Head of caudate nucleus (tissue), 42 donors: Measurements from ENCODE around the gene ARID5B.
"Not testable (repeated sequence)": the region's sequence is repeated elsewhere in the genome, so short reads cannot be mapped to it uniquely, and the experiment has no call there.

ENCODE experiments used
- DNase-seq, 42 donors: peaks; one replicate each; pipeline versions ENCODE4 v3.0.0 to v3.0.0-alpha.2; 2020 to 2021; ENCODE audit warnings: mixed read lengths in 7 of 42
- intact Hi-C: fragments of 100-400 bp; cut with DNase I; formaldehyde crosslinking; loops from one replicate; pipeline ENCODE4 v1.15.0; 2022

ARID5B gene, protein sequence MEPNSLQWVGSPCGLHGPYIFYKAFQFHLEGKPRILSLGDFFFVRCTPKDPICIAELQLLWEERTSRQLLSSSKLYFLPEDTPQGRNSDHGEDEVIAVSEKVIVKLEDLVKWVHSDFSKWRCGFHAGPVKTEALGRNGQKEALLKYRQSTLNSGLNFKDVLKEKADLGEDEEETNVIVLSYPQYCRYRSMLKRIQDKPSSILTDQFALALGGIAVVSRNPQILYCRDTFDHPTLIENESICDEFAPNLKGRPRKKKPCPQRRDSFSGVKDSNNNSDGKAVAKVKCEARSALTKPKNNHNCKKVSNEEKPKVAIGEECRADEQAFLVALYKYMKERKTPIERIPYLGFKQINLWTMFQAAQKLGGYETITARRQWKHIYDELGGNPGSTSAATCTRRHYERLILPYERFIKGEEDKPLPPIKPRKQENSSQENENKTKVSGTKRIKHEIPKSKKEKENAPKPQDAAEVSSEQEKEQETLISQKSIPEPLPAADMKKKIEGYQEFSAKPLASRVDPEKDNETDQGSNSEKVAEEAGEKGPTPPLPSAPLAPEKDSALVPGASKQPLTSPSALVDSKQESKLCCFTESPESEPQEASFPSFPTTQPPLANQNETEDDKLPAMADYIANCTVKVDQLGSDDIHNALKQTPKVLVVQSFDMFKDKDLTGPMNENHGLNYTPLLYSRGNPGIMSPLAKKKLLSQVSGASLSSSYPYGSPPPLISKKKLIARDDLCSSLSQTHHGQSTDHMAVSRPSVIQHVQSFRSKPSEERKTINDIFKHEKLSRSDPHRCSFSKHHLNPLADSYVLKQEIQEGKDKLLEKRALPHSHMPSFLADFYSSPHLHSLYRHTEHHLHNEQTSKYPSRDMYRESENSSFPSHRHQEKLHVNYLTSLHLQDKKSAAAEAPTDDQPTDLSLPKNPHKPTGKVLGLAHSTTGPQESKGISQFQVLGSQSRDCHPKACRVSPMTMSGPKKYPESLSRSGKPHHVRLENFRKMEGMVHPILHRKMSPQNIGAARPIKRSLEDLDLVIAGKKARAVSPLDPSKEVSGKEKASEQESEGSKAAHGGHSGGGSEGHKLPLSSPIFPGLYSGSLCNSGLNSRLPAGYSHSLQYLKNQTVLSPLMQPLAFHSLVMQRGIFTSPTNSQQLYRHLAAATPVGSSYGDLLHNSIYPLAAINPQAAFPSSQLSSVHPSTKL

DNA sequence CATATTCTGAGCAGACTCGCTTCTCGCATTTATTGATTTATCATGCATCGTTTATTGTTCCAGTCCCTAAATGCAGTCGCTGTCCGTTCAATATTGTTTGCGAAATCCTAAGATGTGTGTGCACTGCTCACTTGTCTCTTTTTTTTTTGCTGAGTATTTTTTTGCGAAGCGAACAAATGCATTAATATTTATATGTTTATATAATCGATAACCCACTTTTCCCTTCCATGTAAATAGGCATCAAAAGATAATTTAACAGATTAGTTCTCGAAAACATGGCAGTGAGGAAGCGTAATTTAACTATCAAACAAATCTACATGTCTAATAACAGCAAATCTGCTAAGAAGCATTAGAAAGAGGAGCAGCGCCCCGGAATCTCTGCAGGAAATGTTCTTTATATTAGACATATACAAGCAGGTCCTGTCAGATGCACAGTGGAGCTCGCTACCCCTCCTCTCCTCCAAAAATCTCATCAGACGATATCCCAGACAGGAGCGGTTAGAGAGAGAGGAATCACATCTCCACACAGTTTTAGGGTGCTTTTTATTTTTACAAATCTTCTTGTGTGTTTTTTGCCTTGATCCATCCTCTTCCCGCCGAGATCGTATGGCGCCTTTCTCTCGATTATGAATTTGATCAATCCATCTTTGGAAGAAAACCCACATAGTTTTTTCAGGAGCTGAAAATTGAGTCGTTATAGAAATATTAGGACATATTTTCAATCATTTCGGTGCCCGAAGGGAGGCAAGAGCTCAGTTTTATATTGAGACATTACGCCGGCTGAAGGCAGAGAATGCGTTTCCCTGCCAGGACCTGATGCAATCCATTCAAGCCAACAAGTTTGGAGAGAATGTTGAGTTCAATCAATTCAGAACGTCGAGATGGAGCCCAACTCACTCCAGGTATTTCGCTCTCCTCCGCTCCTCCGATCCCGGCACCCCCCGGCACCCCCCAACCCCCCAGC lies at the start of gene ARID5B:
Gene ARID5B (plus strand): TSS at position 871 of the 964 bp plus-strand sequence. CDS start 11 bp downstream, at position 882.
- DNase-seq: peak; percentile 22 to 89 (median 72)
- intact Hi-C loops: loop anchor here (5.0 kb wide), 1 partner anchor 146 kb away; no protein-coding TSS in a partner anchor

DNA sequence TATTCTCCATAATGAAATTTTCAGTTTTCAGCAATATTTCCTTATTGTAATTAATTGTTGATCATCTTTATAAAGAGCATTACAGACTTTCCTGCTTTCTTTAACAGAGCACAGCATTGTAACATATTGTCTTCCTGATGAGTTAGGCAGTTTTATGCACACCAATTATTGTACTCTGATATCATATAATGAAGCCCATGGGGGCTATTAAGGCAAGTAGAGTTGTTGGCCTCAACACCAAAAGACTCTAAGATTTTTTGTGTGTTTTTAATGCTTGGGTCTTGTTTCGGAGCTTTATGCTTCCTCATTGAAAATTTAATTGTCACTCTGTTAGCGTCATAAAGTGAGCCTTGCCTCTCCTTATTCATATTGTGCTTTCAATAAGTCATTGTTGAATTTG lies 49.2 kb upstream of the ARID5B start:
- no peak for DNase-seq
- intact Hi-C loops: no loop called here

DNA sequence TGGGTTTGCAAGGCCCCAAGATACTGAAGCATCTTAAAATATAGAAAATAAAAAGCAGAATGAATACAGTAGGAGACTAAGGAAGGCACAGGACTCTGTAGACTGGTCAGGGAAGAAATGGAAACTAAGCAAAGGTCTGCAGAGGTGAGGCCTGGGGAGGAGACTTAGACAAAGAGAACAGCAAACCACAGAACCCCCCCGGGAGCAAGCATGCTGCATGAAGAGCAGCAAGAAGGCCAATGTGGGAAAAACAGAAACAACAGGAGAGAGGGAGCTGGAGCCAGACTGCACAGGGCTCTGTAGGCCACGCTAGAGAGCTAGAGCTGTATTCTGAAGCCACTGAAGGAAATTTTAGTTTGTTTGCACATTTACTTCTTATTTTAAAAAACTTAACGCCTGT lies 45.7 kb upstream of the ARID5B start:
- no peak for DNase-seq
- intact Hi-C loops: no loop called here

DNA sequence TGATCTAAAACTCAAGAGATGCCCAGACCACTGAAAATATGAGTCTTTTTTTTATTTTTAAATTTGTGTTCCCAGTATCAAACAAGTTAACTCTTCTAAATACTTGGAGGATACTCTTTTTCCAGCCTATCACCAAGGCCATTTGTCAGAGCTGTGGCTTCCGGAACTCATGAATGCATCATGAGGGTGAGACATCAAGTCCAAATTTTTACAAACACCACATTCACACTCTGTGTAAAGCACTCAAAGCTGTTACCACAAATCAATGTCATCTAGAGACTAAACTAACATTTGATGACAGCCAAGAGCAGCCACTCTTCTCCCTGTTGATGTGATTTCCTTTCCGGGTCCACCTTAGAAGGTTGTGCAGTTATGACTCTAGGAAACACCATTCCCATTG lies 43.8 kb upstream of the ARID5B start:
- no peak for DNase-seq
- intact Hi-C loops: no loop called here

DNA sequence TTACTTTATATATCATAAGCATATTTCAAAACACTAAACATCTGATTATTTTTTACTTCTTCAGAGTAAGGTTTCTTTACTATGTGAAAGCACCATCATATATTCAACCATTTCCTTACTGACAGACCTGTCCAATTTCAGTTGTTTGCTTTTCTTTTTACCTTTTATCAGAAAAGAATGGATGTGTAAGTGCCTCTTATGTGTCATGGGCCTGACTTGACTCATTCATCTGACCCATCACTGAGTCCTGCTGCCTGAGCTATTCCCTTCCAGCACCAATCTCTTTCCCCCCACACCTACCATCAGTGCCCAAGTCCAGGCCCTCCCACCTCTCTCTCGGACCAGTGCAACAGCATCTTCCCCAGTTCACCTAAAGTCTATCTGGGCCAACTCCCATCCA lies 41.7 kb upstream of the ARID5B start:
- DNase-seq: no peak
- intact Hi-C loops: no loop called here

DNA sequence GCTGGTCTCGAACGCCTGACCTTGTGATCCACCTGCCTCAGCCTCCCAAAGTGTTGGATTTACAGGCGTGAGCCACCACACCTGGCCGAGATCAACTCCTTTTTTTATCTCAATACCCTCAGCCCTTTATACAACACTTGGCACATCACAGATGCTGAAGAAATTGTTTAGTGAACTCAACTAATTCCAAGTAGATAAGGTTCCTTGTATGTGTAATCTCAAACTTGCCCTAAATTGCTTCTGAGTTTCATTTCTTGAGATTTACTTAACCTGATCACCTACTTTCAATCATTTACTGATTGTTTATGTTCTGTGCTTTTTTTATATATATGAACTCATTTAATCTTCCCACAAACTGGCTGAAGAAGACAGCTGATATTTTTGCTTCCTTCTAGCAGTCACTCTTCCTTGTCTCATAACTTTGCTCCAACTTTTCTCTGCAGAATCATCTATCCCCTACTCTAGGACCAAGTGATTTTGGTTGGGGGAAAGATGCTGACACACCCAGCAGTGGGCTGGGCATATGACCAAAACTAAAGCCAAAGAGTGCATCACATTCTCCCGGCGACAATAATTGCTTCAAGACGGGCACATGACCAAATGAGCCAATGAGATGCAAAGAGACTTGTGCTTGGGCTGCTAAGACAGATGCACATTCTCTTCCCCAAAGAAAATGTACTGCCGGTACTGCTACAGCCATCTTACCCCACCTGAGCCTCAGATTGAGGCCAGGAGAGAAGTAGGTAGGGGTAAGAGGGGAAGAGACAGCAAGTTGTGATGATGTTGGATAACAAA lies 40.3 kb upstream of the ARID5B start:
- intact Hi-C loops: no loop called here
- no peak for DNase-seq

DNA sequence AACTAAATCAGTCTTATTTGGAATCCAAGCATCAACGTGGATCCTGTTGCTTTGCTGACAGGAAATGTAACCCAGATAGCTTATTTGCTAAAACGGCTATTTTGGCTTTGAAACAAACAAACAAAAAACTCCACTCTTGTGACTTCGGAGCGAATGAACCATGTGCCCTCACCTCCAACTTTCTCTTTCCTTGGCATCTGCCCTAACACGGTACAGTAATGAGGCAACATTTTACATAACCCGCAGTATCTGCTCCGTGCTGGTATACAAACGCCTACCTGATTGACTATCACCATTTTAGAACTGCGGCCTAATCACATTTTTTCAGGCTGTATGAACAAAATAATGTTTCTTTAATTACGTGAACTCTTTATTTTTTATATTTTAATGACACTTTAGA lies 37.5 kb upstream of the ARID5B start:
- intact Hi-C loops: no loop called here
- no peak for DNase-seq

DNA sequence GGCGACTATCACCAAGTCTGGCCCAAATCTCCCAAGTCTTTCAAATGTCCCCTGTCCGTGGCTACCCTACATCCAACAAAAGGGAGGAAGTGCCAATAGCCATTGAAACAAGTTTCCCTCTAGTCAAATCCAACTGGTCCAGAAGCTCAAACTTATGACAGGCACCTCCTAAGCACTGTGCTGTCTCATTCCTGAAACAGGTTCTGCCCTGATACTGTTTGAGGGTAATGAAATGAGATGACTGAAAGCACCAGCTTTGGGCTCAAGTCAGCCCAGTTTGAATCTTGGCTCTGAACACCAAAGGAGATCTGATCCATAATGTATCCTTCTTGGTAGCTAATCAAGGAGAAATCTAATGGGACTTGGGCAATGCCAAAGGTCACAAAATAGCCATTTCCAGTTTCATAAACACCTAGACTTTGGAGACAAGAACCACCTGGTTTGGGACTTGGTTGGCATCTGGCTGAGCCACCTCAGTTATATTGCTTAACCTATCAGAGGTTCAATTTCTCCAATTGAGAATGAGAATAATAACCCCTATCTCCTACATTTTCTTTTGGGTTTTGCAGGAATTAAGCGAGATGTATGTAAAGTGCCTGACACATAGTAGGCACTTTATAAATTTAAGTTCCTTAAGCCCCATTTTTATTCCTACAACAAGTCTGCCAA lies 34.7 kb upstream of the ARID5B start:
- intact Hi-C loops: no loop called here
- DNase-seq: no peak

DNA sequence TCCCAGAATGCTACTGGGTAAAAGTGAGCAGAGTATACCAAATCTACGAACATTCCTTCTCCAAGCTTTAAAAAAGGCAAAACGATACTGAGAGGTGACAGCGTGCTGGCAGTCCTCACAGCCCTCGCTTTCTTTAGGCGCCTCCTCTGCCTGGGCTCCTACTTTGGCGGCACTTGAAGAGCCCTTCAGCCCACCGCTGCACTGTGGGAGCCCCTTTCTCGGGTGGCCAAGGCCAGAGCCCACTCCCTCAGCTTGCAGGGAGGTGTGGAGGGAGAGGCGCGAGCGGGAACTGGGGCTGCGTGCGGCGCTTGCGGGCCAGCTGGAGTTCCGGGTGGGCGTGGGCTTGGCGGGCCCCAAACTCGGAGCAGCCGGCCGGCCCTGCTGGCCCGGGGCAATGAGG lies 34.1 kb upstream of the ARID5B start:
- intact Hi-C loops: not testable (repeated sequence)
- peak in 2 of 42 donors; percentile 10 to 23 for DNase-seq

DNA sequence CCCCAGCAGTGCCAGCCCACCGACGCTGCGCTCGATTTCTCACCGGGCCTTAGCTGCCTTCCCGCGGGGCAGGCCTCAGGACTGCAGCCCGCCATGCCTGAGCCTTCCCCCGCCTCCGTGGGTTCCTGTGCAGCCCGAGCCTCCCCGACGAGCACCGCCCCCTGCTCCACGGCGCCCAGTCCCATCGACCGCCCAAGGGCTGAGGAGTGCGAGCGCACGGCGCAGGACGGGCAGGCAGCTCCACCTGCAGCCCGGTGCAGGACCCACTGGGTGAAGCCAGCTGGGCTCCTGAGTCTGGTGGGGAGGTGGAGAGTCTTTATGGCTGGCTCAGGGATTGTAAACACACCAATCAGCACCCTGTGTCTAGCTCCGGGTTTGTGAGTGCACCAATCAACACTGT lies 33.7 kb upstream of the ARID5B start:
- intact Hi-C loops: not testable (repeated sequence)
- DNase-seq: peak in 19 of 42 donors; percentile 2 to 39 (median 13)

DNA sequence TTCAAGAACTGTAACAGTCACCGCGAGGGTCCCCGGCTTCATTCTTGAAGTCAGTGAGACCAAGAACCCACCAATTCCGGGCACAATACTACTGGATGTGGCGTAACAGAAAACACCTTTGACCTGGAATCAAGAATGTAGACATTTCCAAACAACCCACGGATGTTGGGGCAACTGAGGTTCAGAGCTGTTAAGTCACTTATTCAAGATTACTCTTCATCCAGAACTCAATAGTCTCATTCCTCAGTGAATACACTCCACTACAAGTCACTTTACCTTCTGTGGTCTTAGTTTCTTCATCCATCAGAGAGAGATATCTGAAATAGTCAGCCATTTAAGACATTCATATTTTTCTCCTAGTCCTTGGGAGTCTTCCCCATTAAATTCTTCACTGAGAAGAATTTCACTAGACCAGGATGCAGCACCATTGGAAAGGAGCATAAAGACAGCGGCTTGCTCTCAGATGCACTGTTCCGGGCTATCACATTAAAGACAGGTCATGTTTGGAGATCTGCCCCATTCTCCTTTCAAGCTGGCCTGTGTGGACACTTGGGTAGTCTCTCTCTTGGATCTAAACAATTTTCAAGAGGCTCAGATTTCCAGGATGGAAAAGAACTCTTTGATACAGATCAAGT lies 32.3 kb upstream of the ARID5B start:
- intact Hi-C loops: no loop called here
- no peak for DNase-seq

DNA sequence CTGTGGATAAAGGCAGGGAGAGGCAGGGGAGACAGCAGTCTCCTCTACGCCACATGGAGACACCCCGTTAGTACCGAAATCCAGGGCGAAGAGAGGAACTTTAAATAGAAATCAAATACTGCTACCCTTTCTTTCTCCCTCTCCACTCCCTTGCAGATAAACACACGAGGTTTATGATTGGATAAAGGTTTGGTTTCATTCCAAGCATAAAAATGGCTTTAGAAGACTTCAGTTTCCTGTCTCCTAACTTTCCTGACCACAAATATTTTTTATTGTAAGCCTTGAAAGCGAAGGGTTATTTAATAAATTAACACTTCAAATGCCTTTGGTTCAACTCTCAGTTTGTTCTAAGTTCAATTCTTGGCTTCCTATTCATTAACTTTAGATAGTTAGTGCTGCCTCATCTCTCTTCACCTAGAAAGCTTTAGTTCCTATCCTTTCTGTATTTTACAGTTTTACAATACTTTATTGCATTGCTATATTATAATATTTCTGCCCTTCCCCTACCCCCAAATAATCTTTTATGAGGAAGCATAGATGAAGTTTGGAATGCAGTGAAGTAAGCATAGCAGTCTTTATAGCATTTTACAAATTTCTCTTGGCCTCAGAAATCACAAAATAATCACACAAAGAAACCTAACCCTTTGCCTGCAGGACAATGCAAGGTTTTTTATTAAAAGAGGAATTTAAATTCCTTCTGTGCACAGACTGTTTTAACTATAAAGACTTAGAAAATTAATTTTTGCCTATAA lies 31.5 kb upstream of the ARID5B start:
- intact Hi-C loops: no loop called here
- no peak for DNase-seq

DNA sequence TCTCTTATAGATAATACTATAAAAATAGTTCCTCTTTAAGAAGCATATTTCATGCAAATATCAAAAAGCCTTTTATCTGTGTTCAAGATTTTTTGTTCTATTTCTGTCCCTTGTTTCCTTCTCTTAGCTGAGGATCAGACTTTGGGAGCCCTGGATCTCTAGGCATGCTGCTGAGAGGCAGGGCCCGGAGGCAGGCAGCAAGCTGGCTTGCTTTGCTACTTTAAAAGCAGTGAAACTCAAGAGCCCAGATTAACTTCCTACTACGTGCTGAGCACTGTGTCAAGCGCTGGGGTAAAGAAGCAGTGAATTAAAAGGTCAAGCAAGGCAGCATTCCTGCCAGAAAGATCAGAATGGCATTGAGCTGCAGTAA lies 31.0 kb upstream of the ARID5B start:
- intact Hi-C loops: no loop called here
- no peak for DNase-seq

DNA sequence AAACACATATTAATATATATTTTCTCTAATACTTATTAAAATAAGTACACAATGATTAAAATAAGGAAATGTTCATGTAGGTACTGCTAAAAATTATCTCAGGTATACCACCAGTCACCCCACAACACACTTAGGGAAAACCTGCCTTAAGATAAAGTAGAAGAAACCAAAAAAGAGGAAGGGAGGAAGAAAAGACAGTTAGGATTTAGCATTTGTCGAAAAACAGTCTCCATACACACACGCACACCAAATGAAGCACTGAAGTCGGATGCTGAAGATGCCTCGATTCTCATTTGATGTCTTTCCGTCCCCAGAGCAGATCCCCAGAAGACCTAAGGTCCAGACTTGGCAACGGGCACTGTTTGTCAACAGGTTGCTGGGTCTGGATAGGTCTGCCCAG lies 30.0 kb upstream of the ARID5B start:
- intact Hi-C loops: no loop called here
- DNase-seq: no peak

DNA sequence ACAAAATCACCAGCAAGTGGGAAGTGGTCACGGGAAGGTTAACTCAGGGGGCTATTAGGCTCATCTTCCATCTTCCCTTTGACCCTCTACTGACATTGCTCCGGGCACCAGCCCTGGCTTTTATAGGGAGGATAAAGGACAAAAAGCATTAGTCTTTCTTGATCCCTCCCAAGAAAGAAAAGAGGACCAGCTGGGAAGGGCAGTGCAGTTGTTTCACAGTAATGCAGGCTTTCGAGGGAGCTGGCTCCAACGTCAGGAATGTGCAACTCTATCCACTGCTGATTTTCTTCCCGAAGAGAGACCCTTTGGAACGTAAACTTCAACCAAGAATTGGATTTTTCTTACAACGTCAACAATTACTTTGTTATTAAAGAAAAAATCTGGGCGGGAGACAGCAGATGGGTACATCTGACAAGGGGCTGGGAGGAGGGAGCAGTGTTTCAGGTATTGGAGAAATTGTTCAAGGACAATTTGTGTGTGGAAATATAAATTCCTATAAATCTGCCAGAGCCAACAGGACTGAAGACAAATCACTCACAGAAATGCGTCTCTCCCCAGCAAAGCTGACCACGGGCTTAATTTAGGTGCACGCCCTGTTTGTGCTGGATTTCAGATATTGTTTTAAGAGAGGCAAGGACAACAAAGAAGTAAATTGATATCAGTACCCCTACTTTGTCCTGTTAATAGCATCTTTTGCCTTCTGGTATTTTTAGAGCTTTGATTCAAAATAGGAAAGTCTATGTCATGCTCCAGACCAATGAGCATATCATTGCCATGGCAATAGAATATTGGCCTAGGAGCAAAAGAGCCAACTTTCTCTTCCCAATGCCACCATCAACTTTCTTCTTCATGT lies 23.4 kb upstream of the ARID5B start:
- intact Hi-C loops: no loop called here
- DNase-seq: no peak
